ENCODE data around the gene IER3.
A peak's percentile ranks its signal among the peaks of the same experiment; 100 is the strongest.

The IER3 gene

GRCh38 chr6:30747902-30748769 is 3.8 kb upstream of the IER3 start:
- DNase-seq (ENCODE audit: low spot score), result no peak

GRCh38 chr6:30747300-30747687 is 2.9 kb upstream of the IER3 start:
- no peak for DNase-seq (ENCODE audit: low spot score)

- DNase-seq (ENCODE audit: low spot score), result peak; percentile 67
These were observed 971 bp downstream of the IER3 start for GRCh38 chr6:30743099-30744053.

- peak; percentile 98 for DNase-seq (ENCODE audit: low spot score)
These were observed 1.8 kb downstream of the IER3 start, which contains the start of gene FLOT1 for GRCh38 chr6:30742316-30743098. Gene FLOT1 (minus strand): TSS chr6:30742687. CDS start chr6:30742189, 498 bp downstream.

- DNase-seq (ENCODE audit: low spot score), result no peak
These were observed 2.5 kb downstream of the IER3 start for GRCh38 chr6:30741789-30742315.

GRCh38 chr6:30741063-30741779 is 3.1 kb downstream of the IER3 start:
- DNase-seq (ENCODE audit: low spot score), result peak; percentile 53

GRCh38 chr6:30740540-30740870 is 3.8 kb downstream of the IER3 start:
- no peak for DNase-seq (ENCODE audit: low spot score)

- no peak for DNase-seq (ENCODE audit: low spot score)
These were observed 5.8 kb downstream of the IER3 start for GRCh38 chr6:30738532-30738931.

GRCh38 chr6:30735668-30736314 is 8.6 kb downstream of the IER3 start:
- no peak for DNase-seq (ENCODE audit: low spot score)

GRCh38 chr6:30732237-30732943 is 12.0 kb downstream of the IER3 start:
- no peak for DNase-seq (ENCODE audit: low spot score)

GRCh38 chr6:30730601-30731435 is 13.5 kb downstream of the IER3 start:
- DNase-seq (ENCODE audit: low spot score), result peak; percentile 96

GRCh38 chr6:30727920-30728553 is 16.3 kb downstream of the IER3 start:
- no peak for DNase-seq (ENCODE audit: low spot score)

GRCh38 chr6:30726506-30727413 is 17.6 kb downstream of the IER3 start:
- DNase-seq (ENCODE audit: low spot score), result peak; percentile 57

GRCh38 chr6:30725713-30726505 is 18.4 kb downstream of the IER3 start:
- DNase-seq (ENCODE audit: low spot score), result peak; percentile 70

- no peak for DNase-seq (ENCODE audit: low spot score)
These were observed 19.3 kb downstream of the IER3 start for GRCh38 chr6:30724906-30725667.
